ENCODE data around the gene PRDM16.

The PRDM16 gene

GRCh38 chr1:3192361-3192760 lies 123.4 kb downstream of the PRDM16 start:
- no peak for DNase-seq

- DNase-seq, result no peak
Measured at GRCh38 chr1:3192825-3193224, 123.8 kb downstream of the PRDM16 start.

DNA sequence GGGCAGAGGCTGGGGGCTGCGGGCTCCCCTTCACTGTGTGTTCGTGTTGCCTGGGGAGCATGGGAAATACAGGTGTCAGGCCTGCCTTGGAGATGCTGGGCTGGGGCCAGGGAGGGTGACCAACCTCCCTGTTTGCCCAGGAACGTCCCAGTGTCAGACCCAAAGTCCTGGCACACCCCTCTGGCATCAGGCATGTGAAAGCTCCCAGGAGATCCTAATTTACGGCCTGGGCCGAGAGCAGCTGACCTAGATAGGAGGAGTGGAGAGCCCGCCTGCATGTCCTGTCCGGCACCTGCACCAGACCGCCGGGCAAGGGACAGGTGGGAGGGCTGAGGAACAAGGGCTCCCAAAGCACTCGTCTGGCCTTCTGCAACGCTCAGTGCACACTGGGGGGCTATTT lies 124.8 kb downstream of the PRDM16 start:
- DNase-seq, result no peak

DNA sequence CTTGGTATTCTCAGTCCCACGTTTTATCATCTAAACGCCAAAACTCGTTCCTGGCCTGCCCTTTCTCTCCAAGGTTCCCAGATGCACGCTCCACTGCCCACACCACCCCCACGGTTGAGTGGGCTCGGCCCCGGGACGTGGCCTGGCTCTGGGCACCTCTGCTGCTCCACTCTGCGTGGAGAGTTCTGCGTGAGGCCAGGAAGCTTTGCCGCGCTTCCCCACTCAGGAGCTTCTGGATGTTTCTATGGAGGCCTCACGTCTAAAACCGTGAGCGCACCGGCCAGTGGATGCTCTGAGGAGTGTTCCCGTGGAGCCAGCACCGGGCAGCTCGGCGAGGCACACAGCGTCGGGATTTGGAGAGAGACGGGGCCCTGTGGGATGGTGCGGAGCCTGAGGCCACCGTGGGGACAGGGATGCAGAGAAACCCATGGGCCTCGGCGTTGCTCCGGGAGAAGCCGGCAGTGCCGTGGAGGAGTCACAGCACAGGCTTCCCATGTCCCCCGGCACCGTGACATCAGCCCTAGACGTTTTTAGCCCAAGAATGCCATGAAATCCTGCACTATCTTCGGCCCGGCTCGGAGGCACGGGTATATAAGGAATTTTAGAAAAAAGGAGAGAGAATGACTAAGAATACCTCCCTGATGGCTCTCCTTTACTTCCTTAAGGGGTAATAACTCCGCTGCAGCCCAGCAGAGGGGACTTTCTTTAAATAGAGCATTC lies 125.9 kb downstream of the PRDM16 start:
- DNase-seq, result no peak

GRCh38 chr1:3195480-3195815 lies 126.4 kb downstream of the PRDM16 start:
- DNase-seq, result no peak

DNA sequence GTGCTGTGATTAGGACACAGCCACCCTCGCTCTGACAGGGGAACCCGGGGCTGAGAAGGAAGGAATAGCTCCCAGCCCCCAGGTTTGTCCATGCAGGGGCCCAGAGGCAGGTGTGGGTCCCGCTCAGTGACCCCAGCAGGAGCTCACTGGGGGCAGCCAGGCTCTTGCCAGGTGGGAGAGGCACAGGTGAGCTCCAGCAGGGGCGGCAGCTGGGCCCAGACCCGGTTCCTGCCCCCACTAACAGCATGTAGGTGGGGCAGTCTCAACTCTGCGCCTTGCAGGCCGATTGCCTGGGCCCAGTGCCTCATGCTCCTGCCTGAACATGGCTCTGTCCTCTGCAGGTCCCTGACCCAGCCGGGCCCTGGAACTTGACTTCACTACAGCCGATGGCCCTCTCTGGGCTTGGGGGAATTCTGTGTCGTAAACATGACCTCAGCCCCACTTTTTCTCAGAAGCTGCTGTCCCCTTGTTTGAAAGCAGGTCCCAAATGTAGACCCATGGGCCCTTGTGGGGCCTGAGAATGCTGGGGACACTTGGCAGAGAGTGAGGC lies 127.0 kb downstream of the PRDM16 start:
- no peak for DNase-seq

DNA sequence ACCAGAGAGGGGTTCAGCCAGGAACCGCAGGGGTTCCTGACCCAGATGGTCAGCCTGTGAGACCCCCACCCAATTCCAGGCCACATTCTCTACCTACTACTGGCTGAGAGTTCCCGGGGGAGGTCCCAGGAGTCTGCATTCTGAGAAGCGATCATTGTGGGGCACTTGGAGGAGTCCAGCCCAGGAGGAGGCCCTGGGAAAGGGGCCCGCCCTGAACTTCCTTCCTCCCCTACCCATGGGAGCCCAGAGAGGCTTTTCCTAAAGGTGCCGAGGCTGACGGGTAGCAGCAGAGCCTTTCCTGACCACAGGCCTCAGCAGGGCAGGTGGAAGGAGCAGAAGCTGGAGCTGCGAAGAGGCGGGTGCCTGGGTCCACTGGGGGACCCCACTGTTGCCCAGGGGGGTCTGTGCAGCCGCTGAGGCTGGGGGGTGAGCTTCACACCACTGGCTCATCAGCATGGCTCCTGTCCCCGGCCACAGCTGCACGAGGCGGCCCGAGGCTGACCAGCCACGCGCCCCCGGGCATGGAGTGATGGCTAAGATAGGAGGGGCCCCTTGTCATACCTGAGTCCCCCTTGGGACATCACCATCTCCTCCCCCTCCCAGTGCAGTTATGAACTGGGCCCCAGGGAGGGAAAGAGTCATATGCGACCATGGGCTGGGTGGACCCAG lies 127.7 kb downstream of the PRDM16 start:
- DNase-seq, result no peak

- DNase-seq, result no peak
Measured at GRCh38 chr1:3197781-3198316, 128.8 kb downstream of the PRDM16 start.

GRCh38 chr1:3198371-3199271 lies 129.6 kb downstream of the PRDM16 start:
- no peak for DNase-seq

- no peak for DNase-seq
Measured at GRCh38 chr1:3204725-3205124, 135.7 kb downstream of the PRDM16 start.

- no peak for DNase-seq
Measured at GRCh38 chr1:3205815-3206214, 136.8 kb downstream of the PRDM16 start.

DNA sequence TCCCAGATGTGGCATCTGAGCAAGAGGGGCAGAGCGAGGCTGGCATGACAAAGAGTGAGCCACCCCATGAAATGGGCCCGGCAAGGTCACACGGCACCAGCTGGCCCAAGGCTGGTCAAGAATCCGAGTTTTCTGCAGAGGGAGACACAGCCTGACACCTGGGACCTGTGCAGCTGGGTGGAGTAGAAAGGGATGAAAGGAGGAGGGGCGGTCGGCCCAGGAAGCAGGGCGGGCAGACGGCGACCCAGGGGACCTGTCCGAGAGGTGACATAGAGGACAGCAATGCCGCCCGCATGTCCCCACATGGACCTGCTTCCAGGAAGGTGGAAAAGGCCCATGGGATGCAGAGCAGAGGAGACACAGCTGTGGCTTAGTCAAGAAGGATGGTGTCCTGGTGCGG lies 137.7 kb downstream of the PRDM16 start:
- DNase-seq, result no peak

DNA sequence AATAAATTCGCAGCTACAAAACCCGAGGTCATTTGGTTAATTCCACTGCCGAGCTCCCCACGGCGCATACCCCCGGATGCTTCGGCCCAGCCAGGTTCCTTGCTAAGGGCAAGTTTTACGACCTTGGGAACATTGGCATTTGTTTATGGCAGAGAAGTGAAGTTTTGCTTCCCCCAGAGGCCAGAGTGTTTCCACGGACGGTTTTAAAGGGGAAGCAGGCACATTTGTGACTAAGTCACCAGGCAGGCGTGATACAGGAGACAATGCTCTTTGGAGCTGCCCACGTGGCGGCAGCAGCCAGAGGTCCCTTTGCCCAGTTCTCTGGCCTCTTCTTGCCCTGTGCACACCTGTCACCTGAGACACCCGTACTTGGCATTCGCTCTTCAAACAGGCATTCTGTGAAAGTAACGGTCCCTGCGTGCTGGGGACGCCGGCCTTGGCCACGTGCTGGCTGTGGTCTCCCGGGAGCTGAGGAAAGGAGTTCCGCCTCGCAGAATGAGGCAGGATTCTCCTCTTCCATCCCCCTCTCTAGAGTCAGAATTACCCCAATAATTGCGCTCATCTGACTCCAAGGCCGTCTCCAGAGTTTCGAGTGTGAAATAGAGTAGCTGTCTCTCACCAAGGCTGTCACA lies 138.3 kb downstream of the PRDM16 start:
- no peak for DNase-seq

GRCh38 chr1:3208819-3209200 lies 139.8 kb downstream of the PRDM16 start:
- no peak for DNase-seq

GRCh38 chr1:3209201-3209600 lies 140.2 kb downstream of the PRDM16 start:
- no peak for DNase-seq

- no peak for DNase-seq
Measured at GRCh38 chr1:3211582-3212375, 142.8 kb downstream of the PRDM16 start.

DNA sequence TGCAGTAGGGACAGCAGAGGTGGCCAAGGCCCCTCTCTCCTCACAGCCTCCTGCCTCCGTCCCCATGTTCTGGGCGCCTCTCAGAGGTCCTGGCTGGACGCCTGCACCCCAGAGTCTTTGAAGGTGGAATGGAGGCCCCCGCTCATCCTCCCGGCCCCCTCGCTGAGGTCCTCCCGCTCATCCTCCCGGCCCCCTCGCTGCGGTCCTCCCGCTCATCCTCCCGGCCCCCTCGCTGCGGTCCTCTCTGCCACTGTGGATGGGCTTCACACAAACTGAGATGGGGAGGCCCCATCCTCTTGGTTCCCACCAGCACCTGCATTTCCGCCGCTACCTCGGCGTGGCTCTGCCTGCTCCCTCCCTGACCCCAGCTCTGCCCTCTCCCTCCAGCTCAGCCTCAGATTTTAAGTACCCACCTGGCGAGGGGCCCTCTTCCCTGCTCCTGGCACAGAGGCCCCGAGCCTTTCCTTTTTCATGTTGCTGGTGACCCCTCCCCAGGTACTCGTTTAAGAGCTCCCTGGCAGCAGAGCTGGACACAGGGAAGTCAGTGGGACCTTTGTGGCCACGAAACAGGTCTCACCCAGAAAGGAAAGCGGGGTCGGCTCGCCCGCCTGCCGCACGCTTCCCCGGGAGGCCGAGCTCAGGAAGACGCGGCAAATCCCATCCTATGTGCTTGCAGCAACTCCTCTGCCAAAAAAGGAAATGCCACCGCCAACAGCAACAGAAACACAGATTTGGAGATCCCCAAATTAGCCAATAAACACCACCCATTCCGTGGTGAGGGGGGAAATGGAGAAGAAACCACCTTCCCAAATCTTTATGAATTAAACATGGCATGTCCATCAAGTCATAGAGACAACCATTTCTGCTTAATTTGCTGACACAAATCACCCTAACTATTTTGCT lies 143.7 kb downstream of the PRDM16 start:
- DNase-seq, result no peak

DNA sequence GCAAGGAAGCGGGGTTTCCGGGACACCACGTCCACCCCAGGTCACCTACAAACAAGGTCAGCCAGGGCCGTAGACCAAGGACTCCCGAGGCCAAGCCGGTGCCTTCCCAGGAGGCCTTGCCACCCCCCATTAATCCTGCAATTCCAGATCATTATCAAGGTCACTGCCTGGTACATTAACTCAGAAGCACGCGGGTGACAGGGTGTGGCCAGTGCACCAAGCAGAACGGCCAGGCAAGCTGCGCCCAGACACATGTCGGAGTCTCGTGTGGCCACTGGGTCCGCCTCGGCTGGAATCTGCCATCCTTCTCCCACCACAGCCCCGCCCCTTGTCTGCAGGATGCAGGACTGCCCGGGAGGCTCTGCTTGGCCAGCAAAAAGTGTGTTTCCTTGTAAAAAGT lies 144.7 kb downstream of the PRDM16 start:
- DNase-seq, result no peak

- no peak for DNase-seq
Measured at GRCh38 chr1:3215198-3216014, 146.4 kb downstream of the PRDM16 start.

GRCh38 chr1:3216015-3216391 lies 147.0 kb downstream of the PRDM16 start:
- DNase-seq, result no peak
